Mammary epithelial cell (primary cell): ENCODE results near the gene CNBP.

Experiments
- CTCF ChIP-seq, 2 donors: IDR thresholded peaks in 1 of 2; conservative IDR thresholded peaks in 1 of 2; 2 replicates each; pipeline ENCODE4 v1.5.1; 2011 to 2012; ENCODE audit warnings: inconsistent platforms in 2 of 2, low read length in 2 of 2, mild to moderate bottlenecking in 2 of 2, control low read depth in 1 of 2, low read depth in 1 of 2; ENCODE audit not compliant: insufficient read depth in 1 of 2; ENCODE audit errors: extremely low read depth in 1 of 2
- EZH2 ChIP-seq: IDR thresholded peaks from 2 replicates; pipeline ENCODE4 v1.6.1; 2012; ENCODE audit warnings: low read length, inconsistent platforms, borderline replicate concordance

- TF ChIP-seq CTCF (conservative IDR thresholded peaks at IDR 0.05 in 1 of 2, IDR thresholded peaks at IDR 0.05 in 1 of 2; ENCODE audit: extremely low read depth in 1 of 2, insufficient read depth in 1 of 2, low read depth in 1 of 2, low read length in 2 of 2) (no peak), EZH2 (no peak)
Observed at GRCh38 chr3:129231331-129232119, 47.8 kb upstream of the CNBP start.
